ENCODE data around the gene RAB36.

RAB36 gene

GRCh38 chr22:23212061-23213021 is 67.1 kb downstream of the RAB36 start:
- no peak for DNase-seq

- no peak for DNase-seq
Observed at GRCh38 chr22:23213022-23213555, 67.8 kb downstream of the RAB36 start.

- DNase-seq: no peak
Observed at GRCh38 chr22:23213581-23214334, 68.5 kb downstream of the RAB36 start.
